ENCODE results near the gene BLMH.

The BLMH gene

DNA sequence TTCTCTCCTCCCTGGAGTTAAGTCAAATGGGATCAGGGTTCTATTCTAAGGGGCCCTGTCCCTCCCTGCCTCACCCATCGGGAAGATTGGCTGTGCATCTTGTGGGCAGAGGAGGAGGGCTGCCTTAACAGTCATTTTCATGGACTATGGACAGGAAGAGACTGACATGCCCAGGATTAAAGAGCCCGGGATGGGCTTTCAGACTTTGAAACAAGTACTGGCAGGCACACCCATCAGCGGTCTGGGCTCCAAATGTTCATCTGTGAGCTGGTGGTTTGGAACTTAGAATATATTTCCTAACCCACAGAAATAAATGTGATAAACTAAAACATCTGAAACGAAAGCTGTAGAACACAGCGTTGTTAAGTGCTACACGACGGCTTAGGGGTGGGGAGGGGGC is 62.7 kb downstream of the BLMH start:
- H3K4me1 ChIP-seq (ENCODE audit: control insufficient read depth, insufficient read depth, low read length), result no peaks in the 10 kb centered on the region
- H3K9me3 ChIP-seq (ENCODE audit: control insufficient read depth in 2 of 2, low read length in 2 of 2), result no peaks in the 10 kb centered on the region
- H3K36me3 ChIP-seq (ENCODE audit: control insufficient read depth in 2 of 2, insufficient read depth in 2 of 2, low read length in 2 of 2), result no peaks in the 10 kb centered on the region
- H3K27ac ChIP-seq (ENCODE audit: low read length), result no peak overlapping the region
- no peak overlapping the region for H3K4me3 ChIP-seq (ENCODE audit: low read length in 2 of 2)
- H3K9ac ChIP-seq (ENCODE audit: low read length in 2 of 2), result no peak overlapping the region
- peaks cover 3 to 14% of the 10 kb centered on the region in 2 donors for H3K27me3 ChIP-seq (ENCODE audit: control insufficient read depth in 1 of 2, insufficient read depth in 2 of 2, low read length in 2 of 2)

GRCh38 chr17:30228011-30228410 is 63.7 kb downstream of the BLMH start:
- no peak overlapping the region for H3K9ac ChIP-seq (ENCODE audit: low read length in 2 of 2)
- no peaks in the 10 kb centered on the region for H3K36me3 ChIP-seq (ENCODE audit: control insufficient read depth in 2 of 2, insufficient read depth in 2 of 2, low read length in 2 of 2)
- H3K4me1 ChIP-seq (ENCODE audit: control insufficient read depth, insufficient read depth, low read length), result no peaks in the 10 kb centered on the region
- peaks cover 3 to 14% of the 10 kb centered on the region in 2 donors for H3K27me3 ChIP-seq (ENCODE audit: control insufficient read depth in 1 of 2, insufficient read depth in 2 of 2, low read length in 2 of 2)
- H3K9me3 ChIP-seq (ENCODE audit: control insufficient read depth in 2 of 2, low read length in 2 of 2), result no peaks in the 10 kb centered on the region
- H3K27ac ChIP-seq (ENCODE audit: low read length), result no peak overlapping the region
- no peak overlapping the region for H3K4me3 ChIP-seq (ENCODE audit: low read length in 2 of 2)

DNA sequence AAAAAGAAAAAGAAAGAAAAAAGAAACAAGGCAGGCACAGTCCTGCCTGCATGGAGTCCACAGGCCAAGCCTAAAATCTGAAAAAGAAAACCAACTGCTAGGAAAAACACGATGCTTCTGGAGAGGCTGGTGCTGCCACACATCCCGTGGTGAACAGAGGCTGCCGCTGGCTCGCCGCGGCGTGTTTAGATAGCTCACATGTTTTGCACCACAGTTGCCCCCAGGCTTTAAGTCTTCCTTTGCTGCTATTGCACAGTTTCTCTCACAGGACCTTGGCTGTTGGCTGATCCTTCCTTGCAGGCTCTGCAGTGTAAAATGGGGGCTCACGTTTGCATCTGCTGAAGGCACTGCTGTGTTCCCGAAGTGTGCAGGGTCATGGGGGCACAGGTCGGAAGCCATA is 64.9 kb downstream of the BLMH start:
- no peak overlapping the region for H3K27ac ChIP-seq (ENCODE audit: low read length)
- no peaks in the 10 kb centered on the region for H3K4me1 ChIP-seq (ENCODE audit: control insufficient read depth, insufficient read depth, low read length)
- no peak overlapping the region for H3K9ac ChIP-seq (ENCODE audit: low read length in 2 of 2)
- H3K4me3 ChIP-seq (ENCODE audit: low read length in 2 of 2), result no peak overlapping the region
- H3K36me3 ChIP-seq (ENCODE audit: control insufficient read depth in 2 of 2, insufficient read depth in 2 of 2, low read length in 2 of 2), result no peaks in the 10 kb centered on the region
- peaks cover 0 to 14% of the 10 kb centered on the region in 2 donors for H3K27me3 ChIP-seq (ENCODE audit: control insufficient read depth in 1 of 2, insufficient read depth in 2 of 2, low read length in 2 of 2)
- no peaks in the 10 kb centered on the region for H3K9me3 ChIP-seq (ENCODE audit: control insufficient read depth in 2 of 2, low read length in 2 of 2)

DNA sequence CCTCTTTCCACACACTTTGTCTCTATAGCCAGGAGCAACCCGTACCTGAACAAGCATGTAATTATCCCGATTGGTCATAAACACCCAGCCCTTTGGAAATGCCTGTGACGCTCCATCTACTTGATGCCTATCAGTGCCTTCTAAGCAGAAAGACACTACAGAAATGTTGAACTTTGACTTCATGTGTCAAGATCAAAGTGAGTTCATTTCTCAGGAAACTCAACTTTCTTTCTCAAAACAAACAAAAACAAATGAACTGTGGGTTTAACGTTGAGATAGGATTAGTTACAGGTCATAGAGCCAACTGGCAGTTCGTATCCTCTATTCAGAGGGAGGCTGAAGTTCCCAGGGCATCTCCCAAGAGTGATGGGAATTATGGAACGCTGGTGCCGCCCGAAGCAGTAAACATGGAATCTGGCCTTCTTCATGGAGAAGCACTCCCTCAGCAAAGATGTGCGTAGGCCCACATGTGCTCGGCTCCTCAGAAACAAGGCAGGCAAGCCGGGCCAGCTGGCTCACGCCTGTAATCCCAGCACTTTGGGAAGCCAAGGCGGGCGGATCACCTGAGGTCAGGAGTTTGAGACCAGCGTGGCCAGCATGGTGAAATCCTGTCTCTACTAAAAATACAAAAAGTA is 65.7 kb downstream of the BLMH start:
- Histone ChIP-seq H3K9me3 (ENCODE audit: control insufficient read depth in 2 of 2, low read length in 2 of 2) (no peaks in the 10 kb centered on the region), H3K4me3 (ENCODE audit: low read length in 2 of 2) (no peak overlapping the region), H3K27ac (ENCODE audit: low read length) (no peak overlapping the region), H3K36me3 (ENCODE audit: control insufficient read depth in 2 of 2, insufficient read depth in 2 of 2, low read length in 2 of 2) (no peaks in the 10 kb centered on the region), H3K4me1 (ENCODE audit: control insufficient read depth, insufficient read depth, low read length) (no peaks in the 10 kb centered on the region), H3K27me3 (ENCODE audit: control insufficient read depth in 1 of 2, insufficient read depth in 2 of 2, low read length in 2 of 2) (peaks cover 0 to 14% of the 10 kb centered on the region in 2 donors), H3K9ac (ENCODE audit: low read length in 2 of 2) (no peak overlapping the region)

- H3K4me1 ChIP-seq (ENCODE audit: control insufficient read depth, insufficient read depth, low read length), result no peaks in the 10 kb centered on the region
- no peaks in the 10 kb centered on the region for H3K9me3 ChIP-seq (ENCODE audit: control insufficient read depth in 2 of 2, low read length in 2 of 2)
- H3K4me3 ChIP-seq (ENCODE audit: low read length in 2 of 2), result no peak overlapping the region
- peaks cover 0 to 8% of the 10 kb centered on the region in 2 donors for H3K27me3 ChIP-seq (ENCODE audit: control insufficient read depth in 1 of 2, insufficient read depth in 2 of 2, low read length in 2 of 2)
- H3K27ac ChIP-seq (ENCODE audit: low read length), result no peak overlapping the region
- H3K36me3 ChIP-seq (ENCODE audit: control insufficient read depth in 2 of 2, insufficient read depth in 2 of 2, low read length in 2 of 2), result no peaks in the 10 kb centered on the region
- no peak overlapping the region for H3K9ac ChIP-seq (ENCODE audit: low read length in 2 of 2)
These were observed 66.6 kb downstream of the BLMH start for GRCh38 chr17:30225112-30225511.

DNA sequence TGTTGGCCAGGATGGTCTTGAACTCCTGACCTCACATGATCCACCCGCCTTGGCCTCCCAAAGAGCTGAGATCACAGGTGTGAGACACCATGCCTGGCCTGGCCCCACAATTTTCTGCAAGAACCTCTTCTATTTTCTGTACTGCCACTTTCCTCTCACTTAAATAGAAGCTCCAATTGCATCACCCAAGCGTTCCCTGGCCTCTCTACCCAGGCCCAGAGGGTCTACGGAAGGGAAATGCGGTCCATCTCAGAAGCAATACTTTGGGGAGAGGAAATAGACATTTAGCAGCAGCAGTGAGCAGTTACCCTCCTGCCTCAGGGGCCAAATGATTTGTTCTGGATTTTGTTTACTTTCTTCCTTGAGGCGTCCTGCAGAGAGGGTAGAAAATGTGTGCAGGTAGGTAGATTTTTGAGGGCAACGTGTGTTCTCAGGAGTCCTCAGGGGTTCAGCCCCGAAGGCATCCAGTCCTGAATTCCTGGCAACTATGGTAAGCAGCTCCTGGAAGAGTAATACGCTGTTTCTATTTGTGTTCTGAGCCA is 67.3 kb downstream of the BLMH start:
- Histone ChIP-seq H3K9ac (ENCODE audit: low read length in 2 of 2) (no peak overlapping the region), H3K36me3 (ENCODE audit: control insufficient read depth in 2 of 2, insufficient read depth in 2 of 2, low read length in 2 of 2) (no peaks in the 10 kb centered on the region), H3K4me1 (ENCODE audit: control insufficient read depth, insufficient read depth, low read length) (no peaks in the 10 kb centered on the region), H3K27ac (ENCODE audit: low read length) (no peak overlapping the region), H3K9me3 (ENCODE audit: control insufficient read depth in 2 of 2, low read length in 2 of 2) (no peaks in the 10 kb centered on the region), H3K4me3 (ENCODE audit: low read length in 2 of 2) (no peak overlapping the region), H3K27me3 (ENCODE audit: control insufficient read depth in 1 of 2, insufficient read depth in 2 of 2, low read length in 2 of 2) (peaks cover 0 to 8% of the 10 kb centered on the region in 2 donors)

- Histone ChIP-seq H3K9ac (ENCODE audit: low read length in 2 of 2) (no peak overlapping the region), H3K9me3 (ENCODE audit: control insufficient read depth in 2 of 2, low read length in 2 of 2) (no peaks in the 10 kb centered on the region), H3K4me3 (ENCODE audit: low read length in 2 of 2) (no peak overlapping the region), H3K27me3 (ENCODE audit: control insufficient read depth in 1 of 2, insufficient read depth in 2 of 2, low read length in 2 of 2) (peaks cover 0 to 3% of the 10 kb centered on the region in 2 donors), H3K36me3 (ENCODE audit: control insufficient read depth in 2 of 2, insufficient read depth in 2 of 2, low read length in 2 of 2) (no peaks in the 10 kb centered on the region), H3K27ac (ENCODE audit: low read length) (no peak overlapping the region), H3K4me1 (ENCODE audit: control insufficient read depth, insufficient read depth, low read length) (no peaks in the 10 kb centered on the region)
These were observed 69.0 kb downstream of the BLMH start for GRCh38 chr17:30222721-30223175.

- no peaks in the 10 kb centered on the region for H3K4me1 ChIP-seq (ENCODE audit: control insufficient read depth, insufficient read depth, low read length)
- no peaks in the 10 kb centered on the region for H3K36me3 ChIP-seq (ENCODE audit: control insufficient read depth in 2 of 2, insufficient read depth in 2 of 2, low read length in 2 of 2)
- H3K9ac ChIP-seq (ENCODE audit: low read length in 2 of 2), result no peak overlapping the region
- H3K4me3 ChIP-seq (ENCODE audit: low read length in 2 of 2), result no peak overlapping the region
- no peak overlapping the region for H3K27ac ChIP-seq (ENCODE audit: low read length)
- peaks cover 0 to 3% of the 10 kb centered on the region in 2 donors for H3K27me3 ChIP-seq (ENCODE audit: control insufficient read depth in 1 of 2, insufficient read depth in 2 of 2, low read length in 2 of 2)
- H3K9me3 ChIP-seq (ENCODE audit: control insufficient read depth in 2 of 2, low read length in 2 of 2), result no peaks in the 10 kb centered on the region
These were observed 69.5 kb downstream of the BLMH start for GRCh38 chr17:30222251-30222650.

DNA sequence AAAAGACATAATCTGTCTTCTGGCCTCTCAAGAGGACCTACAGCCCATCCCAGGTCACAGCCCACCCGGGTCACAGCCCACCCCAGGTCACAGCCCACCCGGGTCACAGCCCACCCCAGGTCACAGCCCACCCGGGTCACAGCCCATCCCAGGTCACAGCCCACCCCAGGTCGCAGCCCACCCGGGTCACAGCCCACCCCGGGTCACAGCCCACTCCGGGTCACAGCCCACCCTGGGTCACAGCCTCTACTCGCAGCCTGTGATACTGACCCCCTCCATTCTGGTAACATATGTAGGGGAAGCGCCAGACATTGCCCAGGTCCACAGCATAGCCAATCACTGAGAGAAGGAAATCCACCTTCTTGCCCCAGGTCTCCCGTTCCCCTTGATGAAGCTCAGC is 70.4 kb downstream of the BLMH start:
- no peak overlapping the region for H3K4me3 ChIP-seq (ENCODE audit: low read length in 2 of 2)
- no peaks in the 10 kb centered on the region for H3K4me1 ChIP-seq (ENCODE audit: control insufficient read depth, insufficient read depth, low read length)
- H3K27ac ChIP-seq (ENCODE audit: low read length), result no peak overlapping the region
- H3K9ac ChIP-seq (ENCODE audit: low read length in 2 of 2), result no peak overlapping the region
- no peaks in the 10 kb centered on the region for H3K36me3 ChIP-seq (ENCODE audit: control insufficient read depth in 2 of 2, insufficient read depth in 2 of 2, low read length in 2 of 2)
- no peaks in the 10 kb centered on the region for H3K9me3 ChIP-seq (ENCODE audit: control insufficient read depth in 2 of 2, low read length in 2 of 2)
- H3K27me3 ChIP-seq (ENCODE audit: control insufficient read depth in 1 of 2, insufficient read depth in 2 of 2, low read length in 2 of 2), result no peaks in the 10 kb centered on the region

DNA sequence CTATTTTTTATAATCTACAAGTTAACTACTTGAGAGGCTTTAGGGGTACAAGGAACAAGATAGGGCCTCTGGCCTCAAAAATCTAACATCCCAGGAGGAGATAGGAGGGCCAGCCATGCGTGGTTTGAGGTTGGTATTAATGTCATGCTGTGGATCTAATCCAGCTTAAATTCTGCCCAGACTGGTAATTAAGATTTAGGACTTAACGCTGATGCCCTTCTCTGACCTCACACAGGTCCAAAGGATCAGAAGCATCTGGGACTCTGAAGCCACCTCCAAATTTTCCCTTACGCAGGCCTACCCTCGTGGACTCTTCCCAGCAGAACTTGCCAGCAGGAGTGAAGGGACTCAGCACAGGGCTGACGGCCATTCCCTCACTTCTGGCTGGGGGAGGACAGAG is 71.3 kb downstream of the BLMH start:
- H3K4me3 ChIP-seq (ENCODE audit: low read length in 2 of 2), result no peak overlapping the region
- no peaks in the 10 kb centered on the region for H3K27me3 ChIP-seq (ENCODE audit: control insufficient read depth in 1 of 2, insufficient read depth in 2 of 2, low read length in 2 of 2)
- H3K36me3 ChIP-seq (ENCODE audit: control insufficient read depth in 2 of 2, insufficient read depth in 2 of 2, low read length in 2 of 2), result no peaks in the 10 kb centered on the region
- no peaks in the 10 kb centered on the region for H3K9me3 ChIP-seq (ENCODE audit: control insufficient read depth in 2 of 2, low read length in 2 of 2)
- no peaks in the 10 kb centered on the region for H3K4me1 ChIP-seq (ENCODE audit: control insufficient read depth, insufficient read depth, low read length)
- H3K9ac ChIP-seq (ENCODE audit: low read length in 2 of 2), result no peak overlapping the region
- H3K27ac ChIP-seq (ENCODE audit: low read length), result no peak overlapping the region

DNA sequence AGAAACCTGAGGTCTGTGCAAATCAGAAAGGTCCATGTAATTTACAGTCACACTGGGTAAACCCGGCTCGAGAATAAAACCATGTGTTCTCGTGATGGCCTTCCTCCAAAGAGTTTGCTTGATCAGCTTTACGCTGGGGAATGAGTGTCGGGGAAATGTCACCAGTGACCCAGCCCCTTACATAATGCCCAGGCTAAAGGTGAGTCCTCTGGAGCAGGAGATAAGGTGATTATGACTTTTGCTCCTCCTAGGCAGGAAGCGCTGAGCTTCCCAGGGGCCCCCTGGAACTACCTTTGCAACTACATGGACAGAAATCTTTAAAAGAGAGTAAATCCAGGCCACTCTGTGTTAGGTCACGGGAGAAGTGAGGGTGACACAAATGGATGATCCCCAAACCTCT is 71.9 kb downstream of the BLMH start:
- H3K9me3 ChIP-seq (ENCODE audit: control insufficient read depth in 2 of 2, low read length in 2 of 2), result no peaks in the 10 kb centered on the region
- H3K4me1 ChIP-seq (ENCODE audit: control insufficient read depth, insufficient read depth, low read length), result no peaks in the 10 kb centered on the region
- H3K27me3 ChIP-seq (ENCODE audit: control insufficient read depth in 1 of 2, insufficient read depth in 2 of 2, low read length in 2 of 2), result no peaks in the 10 kb centered on the region
- no peak overlapping the region for H3K4me3 ChIP-seq (ENCODE audit: low read length in 2 of 2)
- no peak overlapping the region for H3K9ac ChIP-seq (ENCODE audit: low read length in 2 of 2)
- no peaks in the 10 kb centered on the region for H3K36me3 ChIP-seq (ENCODE audit: control insufficient read depth in 2 of 2, insufficient read depth in 2 of 2, low read length in 2 of 2)
- no peak overlapping the region for H3K27ac ChIP-seq (ENCODE audit: low read length)

All from stomach smooth muscle (tissue), 2 donors.